Natural killer cell (primary cell): ENCODE data around the gene OR51B4. TPM values are rescaled to one million over a fixed set of nuclear protein-coding genes. Genes with fewer than 3 reads are reported as not detected.

Experiments
- ATAC-seq, 3 donors: fragments of 150-1000 bp in 2 of 3; fragments of 200-7000 bp in 1 of 3; cut with Tn5 transposase; 1 replicate in 1 of 3; 2 replicates in 2 of 3; pipeline ENCODE4 v1.10.0; 2021; ENCODE audit warnings: mild to moderate bottlenecking in 2 of 3, moderate library complexity in 2 of 3
- DNase-seq, 2 donors: peaks; one replicate each; pipeline versions ENCODE4 v3.0.0 to v3.0.0-alpha.2; 2013 to 2021; ENCODE audit warnings: mixed read lengths in 1 of 2
- H3K27ac ChIP-seq: one replicate; pipeline ENCODE4 v1.5.1; 2013; ENCODE audit warnings: mild to moderate bottlenecking, low read length
- H3K27me3 ChIP-seq: one replicate; pipeline ENCODE4 v1.6.1; 2013; ENCODE audit warnings: low read length; ENCODE audit not compliant: control insufficient read depth, insufficient read depth
- H3K36me3 ChIP-seq: one replicate; pipeline ENCODE4 v1.6.1; 2013; ENCODE audit warnings: low read length; ENCODE audit not compliant: control insufficient read depth, insufficient read depth
- H3K4me1 ChIP-seq: one replicate; pipeline ENCODE4 v1.6.1; 2013; ENCODE audit warnings: low read length; ENCODE audit not compliant: control insufficient read depth, insufficient read depth
- H3K4me3 ChIP-seq: one replicate; pipeline ENCODE4 v1.5.1; 2013; ENCODE audit warnings: low read length
- H3K9me3 ChIP-seq: one replicate; pipeline ENCODE4 v1.6.1; 2013; ENCODE audit warnings: low read length; ENCODE audit not compliant: control insufficient read depth, insufficient read depth
- H3K27ac Mint-ChIP-seq, 2 donors: one replicate each; pipeline ENCODE4 v1.8.0; 2022; ENCODE audit warnings: mild to moderate bottlenecking in 2 of 2, mixed read lengths in 2 of 2, moderate library complexity in 1 of 2
- H3K27me3 Mint-ChIP-seq, 2 donors: one replicate each; pipeline ENCODE4 v1.8.0; 2022; ENCODE audit warnings: low read depth in 2 of 2, mixed read lengths in 2 of 2
- H3K36me3 Mint-ChIP-seq: one replicate; pipeline ENCODE4 v1.8.0; 2022; ENCODE audit warnings: mixed read lengths
- H3K4me1 Mint-ChIP-seq, 2 donors: one replicate each; pipeline ENCODE4 v1.8.0; 2022; ENCODE audit warnings: mixed read lengths in 2 of 2
- H3K4me3 Mint-ChIP-seq: one replicate; pipeline ENCODE4 v1.8.0; 2022; ENCODE audit warnings: mild to moderate bottlenecking, moderate library complexity, mixed read lengths
- H3K9me3 Mint-ChIP-seq, 2 donors: one replicate each; pipeline ENCODE4 v1.8.0; 2022; ENCODE audit warnings: mixed read lengths in 2 of 2
- CTCF ChIP-seq: fragments of 200-600 bp; IDR thresholded peaks from one replicate; pipeline ENCODE4 v1.8.0; 2022; ENCODE audit warnings: antibody characterized with exemption
- WGBS: methylation state at CpG from one replicate; pipeline ENCODE4 v1.1.7; 2013; ENCODE audit warnings: missing lambda C conversion rate; ENCODE audit not compliant: insufficient coverage; 5-methylcytosine and 5-hydroxymethylcytosine counted together
- intact Hi-C: fragments of 100-400 bp; cut with micrococcal nuclease; formaldehyde crosslinking; loops from one replicate; pipeline ENCODE4 v1.14.2; 2022
- total RNA-seq, 4 donors: library from RNA; stranded (reverse); fragments of 120-200 nt in 1 of 4; gene quantifications; one replicate each; pipeline versions ENCODE4 v1.2.3 to v1.2.4, GENCODE V29; 2013 to 2022

The OR51B4 gene
- total RNA-seq, 3 donors from 2014 or later (not counting 1 experiment from before 2014, with no cell fraction given), result not detected

GRCh38 chr11:5269715-5270147 is 32.0 kb downstream of the OR51B4 start, which contains the start of gene HBE1:
Gene HBE1, minus strand, starts transcription at chr11:5269945. Its CDS starts 55 bp downstream, at chr11:5269890.
- Mint-ChIP-seq H3K36me3 (no peaks in the 10 kb centered on the region), H3K4me1 (no peaks in the 10 kb centered on the region), H3K4me3 (no peak within 1 kb of the TSS), H3K27me3 (no peaks in the 10 kb centered on the region), H3K9me3 (no peaks in the 10 kb centered on the region), H3K27ac (no peak within 1 kb of the TSS)
- Histone ChIP-seq H3K27me3 (no peaks in the 10 kb centered on the region), H3K4me1 (no peaks in the 10 kb centered on the region), H3K36me3 (no peaks in the 10 kb centered on the region), H3K9me3 (no peaks in the 10 kb centered on the region), H3K27ac (no peak within 1 kb of the TSS), H3K4me3 (no peak within 1 kb of the TSS)
- no peak for TF ChIP-seq CTCF
- no peak for DNase-seq
- 89% methylated on average over 4 of the region's 4 CpGs for WGBS
- intact Hi-C loops, result no loop called here
- no peak for ATAC-seq

GRCh38 chr11:5267033-5267563 is 34.6 kb downstream of the OR51B4 start:
- 94% methylated on average over 2 of the region's 2 CpGs for WGBS

GRCh38 chr11:5266609-5267008 is 35.1 kb downstream of the OR51B4 start:
- Mint-ChIP-seq H3K4me3 (no peak overlapping the region), H3K4me1 (no peaks in the 10 kb centered on the region), H3K9me3 (peaks cover 0 to 2% of the 10 kb centered on the region in 2 donors), H3K27ac (no peak overlapping the region), H3K36me3 (no peaks in the 10 kb centered on the region), H3K27me3 (no peaks in the 10 kb centered on the region)
- Histone ChIP-seq H3K36me3 (no peaks in the 10 kb centered on the region), H3K4me1 (no peaks in the 10 kb centered on the region), H3K4me3 (no peak overlapping the region), H3K9me3 (no peaks in the 10 kb centered on the region), H3K27ac (no peak overlapping the region), H3K27me3 (no peaks in the 10 kb centered on the region)
- ATAC-seq (no peak), DNase-seq (no peak)
- intact Hi-C loops, result no loop called here
- TF ChIP-seq CTCF, result no peak

More at GRCh38 chr11:5267033-5267563, 34.6 kb downstream of the OR51B4 start:
- Mint-ChIP-seq H3K4me1 (no peaks in the 10 kb centered on the region), H3K27me3 (no peaks in the 10 kb centered on the region), H3K36me3 (no peaks in the 10 kb centered on the region), H3K4me3 (no peak overlapping the region), H3K27ac (no peak overlapping the region), H3K9me3 (peaks cover 0 to 2% of the 10 kb centered on the region in 2 donors)
- Histone ChIP-seq H3K4me3 (no peak overlapping the region), H3K36me3 (no peaks in the 10 kb centered on the region), H3K4me1 (no peaks in the 10 kb centered on the region), H3K27me3 (no peaks in the 10 kb centered on the region), H3K27ac (no peak overlapping the region), H3K9me3 (no peaks in the 10 kb centered on the region)
- ATAC-seq (no peak), DNase-seq (no peak)
- no peak for TF ChIP-seq CTCF
- intact Hi-C loops, result no loop called here

GRCh38 chr11:5265832-5266231 is 35.9 kb downstream of the OR51B4 start:
- no peaks in the 10 kb centered on the region for H3K27me3 ChIP-seq
- intact Hi-C loops, result no loop called here
- Mint-ChIP-seq H3K27me3 (no peaks in the 10 kb centered on the region), H3K4me3 (no peak overlapping the region), H3K36me3 (no peaks in the 10 kb centered on the region), H3K4me1 (no peaks in the 10 kb centered on the region), H3K27ac (no peak overlapping the region), H3K9me3 (peaks cover 0 to 2% of the 10 kb centered on the region in 2 donors)
- no peaks in the 10 kb centered on the region for H3K4me1 ChIP-seq
- H3K36me3 ChIP-seq, result no peaks in the 10 kb centered on the region
- no peak overlapping the region for H3K4me3 ChIP-seq
- WGBS, result 75% methylated on average over 1 of the region's 2 CpGs
- no peak overlapping the region for H3K27ac ChIP-seq
- no peaks in the 10 kb centered on the region for H3K9me3 ChIP-seq
- no peak for DNase-seq
- no peak for TF ChIP-seq CTCF
- ATAC-seq, result no peak
